Activated naive CD8-positive, alpha-beta T cell treated with anti-CD3 and anti-CD28 coated beads, Interleukin-2, amount 50 U/mL, for 24 hours (primary cell): ENCODE results near the gene LRP2.

Experiments
- ATAC-seq: fragments of 150-1000 bp; cut with Tn5 transposase; one replicate; pipeline ENCODE4 v1.10.0; 2021
- DNase-seq: peaks from one replicate; pipeline ENCODE4 v3.0.0; 2021
- H3K27ac Mint-ChIP-seq: one replicate; pipeline ENCODE4 v1.8.0; 2021; ENCODE audit warnings: mild to moderate bottlenecking, mixed read lengths
- H3K27me3 Mint-ChIP-seq: one replicate; pipeline ENCODE4 v1.8.0; 2021; ENCODE audit warnings: mixed read lengths
- H3K36me3 Mint-ChIP-seq: one replicate; pipeline ENCODE4 v1.8.0; 2021; ENCODE audit warnings: low read depth, mixed read lengths
- H3K4me1 Mint-ChIP-seq: one replicate; pipeline ENCODE4 v1.8.0; 2021; ENCODE audit warnings: mixed read lengths
- H3K4me3 Mint-ChIP-seq: one replicate; pipeline ENCODE4 v1.8.0; 2021; ENCODE audit warnings: mild to moderate bottlenecking, moderate library complexity, mixed read lengths
- H3K9me3 Mint-ChIP-seq: one replicate; pipeline ENCODE4 v1.8.0; 2021; ENCODE audit warnings: mixed read lengths

Gene LRP2

GRCh38 chr2:169221745-169222369 lies 140.5 kb downstream of the LRP2 start:
- no peaks in the 10 kb centered on the region for H3K9me3 Mint-ChIP-seq
- no peak overlapping the region for H3K4me3 Mint-ChIP-seq
- no peaks in the 10 kb centered on the region for H3K36me3 Mint-ChIP-seq
- no peaks in the 10 kb centered on the region for H3K4me1 Mint-ChIP-seq
- ATAC-seq: no peak
- DNase-seq: no peak
- no peak overlapping the region for H3K27ac Mint-ChIP-seq
- H3K27me3 Mint-ChIP-seq: no peaks in the 10 kb centered on the region

DNA sequence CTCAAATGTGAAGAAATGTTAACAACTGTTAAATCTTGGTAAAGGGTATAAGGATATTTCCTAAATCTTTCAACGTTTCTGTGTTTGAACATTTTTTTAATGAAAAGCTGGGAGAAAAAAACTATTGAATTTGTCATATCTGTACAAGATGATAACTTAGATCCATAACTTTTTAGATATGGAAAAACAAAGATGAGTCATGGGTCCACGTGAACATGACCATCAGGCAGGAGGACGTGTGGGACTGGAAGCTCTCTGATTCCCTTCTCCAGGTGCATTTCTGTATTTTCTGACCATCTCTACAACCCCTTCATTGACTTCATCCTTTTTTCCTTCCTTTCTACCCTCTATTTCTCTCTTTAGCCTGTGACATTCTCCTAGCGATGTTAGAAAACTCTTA lies 151.4 kb downstream of the LRP2 start:
- Mint-ChIP-seq H3K4me1 (no peaks in the 10 kb centered on the region), H3K4me3 (no peak overlapping the region), H3K9me3 (no peaks in the 10 kb centered on the region), H3K27me3 (no peaks in the 10 kb centered on the region), H3K27ac (no peak overlapping the region), H3K36me3 (no peaks in the 10 kb centered on the region)
- ATAC-seq (no peak), DNase-seq (no peak)

GRCh38 chr2:169208026-169208425 lies 154.3 kb downstream of the LRP2 start:
- Mint-ChIP-seq H3K4me1 (no peaks in the 10 kb centered on the region), H3K4me3 (no peak overlapping the region), H3K36me3 (no peaks in the 10 kb centered on the region), H3K27me3 (no peaks in the 10 kb centered on the region), H3K9me3 (no peaks in the 10 kb centered on the region), H3K27ac (no peak overlapping the region)
- DNase-seq (no peak), ATAC-seq (no peak)

DNA sequence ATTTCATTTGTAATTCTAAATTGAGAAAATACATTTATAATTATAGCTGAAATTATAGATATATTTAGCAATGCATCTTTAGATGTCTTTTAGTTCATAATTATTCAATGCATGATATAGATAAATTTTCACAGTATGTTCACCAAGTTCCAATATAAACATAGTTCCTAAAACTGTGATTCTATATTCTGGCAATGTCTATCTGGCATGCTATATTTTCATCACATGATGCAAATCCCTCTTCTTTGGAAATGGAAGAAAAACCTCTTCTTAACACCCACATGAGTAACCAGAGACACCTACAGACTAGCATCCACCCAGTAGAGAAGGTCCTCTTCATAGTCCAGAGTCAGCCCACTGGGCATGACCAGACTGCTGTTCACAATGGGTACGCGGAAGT lies 157.2 kb downstream of the LRP2 start:
- no peak overlapping the region for H3K27ac Mint-ChIP-seq
- no peak for ATAC-seq
- DNase-seq: no peak
- H3K36me3 Mint-ChIP-seq: no peaks in the 10 kb centered on the region
- H3K9me3 Mint-ChIP-seq: no peaks in the 10 kb centered on the region
- H3K27me3 Mint-ChIP-seq: peaks cover 7% of the 10 kb centered on the region
- no peaks in the 10 kb centered on the region for H3K4me1 Mint-ChIP-seq
- H3K4me3 Mint-ChIP-seq: no peak overlapping the region

- peaks cover 11% of the 10 kb centered on the region for H3K27me3 Mint-ChIP-seq
- no peaks in the 10 kb centered on the region for H3K4me1 Mint-ChIP-seq
- DNase-seq: no peak
- H3K9me3 Mint-ChIP-seq: no peaks in the 10 kb centered on the region
- H3K36me3 Mint-ChIP-seq: no peaks in the 10 kb centered on the region
- H3K4me3 Mint-ChIP-seq: no peak overlapping the region
- no peak for ATAC-seq
- H3K27ac Mint-ChIP-seq: no peak overlapping the region
These were observed 158.4 kb downstream of the LRP2 start for GRCh38 chr2:169203952-169204351.

- Mint-ChIP-seq H3K27ac (no peak overlapping the region), H3K36me3 (no peaks in the 10 kb centered on the region), H3K4me1 (no peaks in the 10 kb centered on the region), H3K4me3 (no peak overlapping the region), H3K9me3 (no peaks in the 10 kb centered on the region), H3K27me3 (peaks cover 11% of the 10 kb centered on the region)
- no peak for DNase-seq
- ATAC-seq: no peak
These were observed 161.6 kb downstream of the LRP2 start for GRCh38 chr2:169200756-169201155.

GRCh38 chr2:169193618-169194017 lies 168.7 kb downstream of the LRP2 start:
- ATAC-seq: no peak
- H3K36me3 Mint-ChIP-seq: no peaks in the 10 kb centered on the region
- H3K27ac Mint-ChIP-seq: no peak overlapping the region
- no peak for DNase-seq
- H3K9me3 Mint-ChIP-seq: no peaks in the 10 kb centered on the region
- H3K4me1 Mint-ChIP-seq: no peaks in the 10 kb centered on the region
- peaks cover 5% of the 10 kb centered on the region for H3K27me3 Mint-ChIP-seq
- H3K4me3 Mint-ChIP-seq: no peak overlapping the region

GRCh38 chr2:169190197-169190775 lies 172.0 kb downstream of the LRP2 start:
- ATAC-seq: no peak
- no peaks in the 10 kb centered on the region for H3K9me3 Mint-ChIP-seq
- no peaks in the 10 kb centered on the region for H3K36me3 Mint-ChIP-seq
- no peak overlapping the region for H3K27ac Mint-ChIP-seq
- peaks cover 8% of the 10 kb centered on the region for H3K27me3 Mint-ChIP-seq
- no peak overlapping the region for H3K4me3 Mint-ChIP-seq
- no peaks in the 10 kb centered on the region for H3K4me1 Mint-ChIP-seq
- no peak for DNase-seq

- no peaks in the 10 kb centered on the region for H3K36me3 Mint-ChIP-seq
- DNase-seq (no peak), ATAC-seq (no peak)
- H3K27me3 Mint-ChIP-seq: peaks cover 5% of the 10 kb centered on the region
- no peaks in the 10 kb centered on the region for H3K4me1 Mint-ChIP-seq
- H3K9me3 Mint-ChIP-seq: no peaks in the 10 kb centered on the region
- no peak overlapping the region for H3K4me3 Mint-ChIP-seq
- no peak overlapping the region for H3K27ac Mint-ChIP-seq
These were observed 173.2 kb downstream of the LRP2 start for GRCh38 chr2:169189132-169189531.

- no peaks in the 10 kb centered on the region for H3K36me3 Mint-ChIP-seq
- no peak for ATAC-seq
- no peak for DNase-seq
- H3K4me1 Mint-ChIP-seq: no peaks in the 10 kb centered on the region
- H3K4me3 Mint-ChIP-seq: no peak overlapping the region
- peaks cover 2% of the 10 kb centered on the region for H3K27me3 Mint-ChIP-seq
- no peaks in the 10 kb centered on the region for H3K9me3 Mint-ChIP-seq
- no peak overlapping the region for H3K27ac Mint-ChIP-seq
These were observed 176.6 kb downstream of the LRP2 start for GRCh38 chr2:169185711-169186110.

- Mint-ChIP-seq H3K9me3 (no peaks in the 10 kb centered on the region), H3K4me1 (no peaks in the 10 kb centered on the region), H3K27me3 (peaks cover 2% of the 10 kb centered on the region), H3K4me3 (no peak overlapping the region), H3K27ac (no peak overlapping the region), H3K36me3 (no peaks in the 10 kb centered on the region)
- ATAC-seq (no peak), DNase-seq (no peak)
These were observed 178.3 kb downstream of the LRP2 start for GRCh38 chr2:169184074-169184473.

DNA sequence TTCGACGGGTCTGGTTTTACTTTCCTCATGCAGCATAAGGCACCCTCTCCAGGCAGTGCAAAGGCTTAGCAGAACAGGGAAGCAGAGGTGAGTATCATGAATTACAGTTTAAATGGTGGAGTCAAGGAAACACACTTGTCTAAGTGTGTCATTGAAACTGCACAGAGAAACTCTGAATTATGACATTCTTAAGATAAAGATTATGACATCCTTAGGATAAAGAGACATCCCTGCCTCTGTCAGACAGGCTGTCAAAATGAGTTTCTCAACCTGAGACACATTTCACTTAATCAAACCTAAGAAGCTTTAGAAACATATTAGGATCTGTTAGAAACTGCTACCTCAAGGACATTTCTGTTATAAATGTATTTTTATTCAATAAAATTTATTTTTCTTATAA lies 179.8 kb downstream of the LRP2 start:
- DNase-seq (no peak), ATAC-seq (no peak)
- Mint-ChIP-seq H3K36me3 (no peaks in the 10 kb centered on the region), H3K27me3 (peaks cover 4% of the 10 kb centered on the region), H3K4me1 (no peaks in the 10 kb centered on the region), H3K4me3 (no peak overlapping the region), H3K27ac (no peak overlapping the region), H3K9me3 (no peaks in the 10 kb centered on the region)

DNA sequence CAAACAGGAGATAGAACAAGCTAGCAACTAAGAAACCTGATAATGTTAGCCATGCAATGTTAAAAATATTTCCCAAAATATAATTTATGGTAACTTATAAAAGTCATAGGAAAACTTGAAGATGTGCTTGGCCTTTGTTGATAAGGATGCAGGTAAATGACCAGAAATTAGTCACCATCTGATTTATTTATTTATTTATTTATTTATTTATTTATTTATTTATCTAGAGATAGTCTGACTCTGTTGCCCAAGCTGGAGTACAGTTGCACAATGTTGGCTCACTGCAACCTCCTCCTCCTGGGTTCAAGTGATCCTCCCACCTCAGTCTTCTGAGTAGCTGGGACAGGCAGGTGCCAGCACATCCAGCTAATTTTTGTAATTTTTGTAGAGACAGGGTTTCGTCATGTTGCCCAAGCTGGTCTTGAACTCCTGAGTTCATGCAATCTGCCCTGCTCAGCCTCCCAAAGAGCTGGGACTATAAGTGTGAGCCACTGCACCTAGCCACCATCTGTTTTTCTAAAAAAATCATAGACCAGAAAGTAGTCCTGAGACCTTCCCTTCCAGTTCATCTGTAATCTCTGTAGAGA lies 183.4 kb downstream of the LRP2 start:
- no peaks in the 10 kb centered on the region for H3K9me3 Mint-ChIP-seq
- DNase-seq (no peak), ATAC-seq (no peak)
- H3K4me3 Mint-ChIP-seq: no peak overlapping the region
- H3K27me3 Mint-ChIP-seq: peaks cover 11% of the 10 kb centered on the region
- no peaks in the 10 kb centered on the region for H3K36me3 Mint-ChIP-seq
- no peak overlapping the region for H3K27ac Mint-ChIP-seq
- H3K4me1 Mint-ChIP-seq: no peaks in the 10 kb centered on the region

DNA sequence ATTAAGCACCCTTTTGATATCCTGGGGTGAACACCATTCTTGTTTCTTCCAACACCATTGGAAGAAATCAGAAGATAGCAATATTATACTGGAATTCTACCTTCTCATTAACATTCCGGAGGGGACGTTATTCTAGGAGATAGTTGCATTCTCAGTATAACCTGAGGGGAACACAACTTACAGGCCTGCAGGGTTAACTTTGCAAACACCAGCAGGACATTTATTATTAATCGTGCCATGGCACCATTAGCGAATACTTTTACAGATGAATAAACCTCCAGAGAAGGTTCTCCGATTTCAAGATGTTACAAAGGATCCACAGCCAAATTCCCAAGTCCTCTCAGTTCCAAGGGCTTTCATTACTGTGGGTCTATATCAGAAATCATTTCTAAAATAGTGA lies 184.0 kb downstream of the LRP2 start:
- no peak for ATAC-seq

GRCh38 chr2:169175112-169175511 lies 187.2 kb downstream of the LRP2 start:
- no peak overlapping the region for H3K27ac Mint-ChIP-seq
- H3K27me3 Mint-ChIP-seq: peaks cover 13% of the 10 kb centered on the region
- no peaks in the 10 kb centered on the region for H3K4me1 Mint-ChIP-seq
- ATAC-seq (no peak), DNase-seq (no peak)
- no peaks in the 10 kb centered on the region for H3K9me3 Mint-ChIP-seq
- no peaks in the 10 kb centered on the region for H3K36me3 Mint-ChIP-seq
- H3K4me3 Mint-ChIP-seq: no peak overlapping the region

More for the DNA sequence above, 184.0 kb downstream of the LRP2 start:
- H3K27me3 Mint-ChIP-seq: peaks cover 11% of the 10 kb centered on the region
- H3K36me3 Mint-ChIP-seq: no peaks in the 10 kb centered on the region
- H3K9me3 Mint-ChIP-seq: no peaks in the 10 kb centered on the region
- DNase-seq: no peak
- H3K4me1 Mint-ChIP-seq: no peaks in the 10 kb centered on the region
- H3K27ac Mint-ChIP-seq: no peak overlapping the region
- H3K4me3 Mint-ChIP-seq: no peak overlapping the region
